K562 (cell line): Measurements from ENCODE around the gene CDH18.

ENCODE experiments used
- BHLHE40 ChIP-seq: IDR thresholded peaks from 2 replicates; pipeline ENCODE4 v1.6.1; 2011; ENCODE audit warnings: low read length, improper control_type of control experiment
- HLTF ChIP-seq: fragments of 450-650 bp; IDR thresholded peaks from 2 replicates; pipeline ENCODE4 v1.6.1; 2016
- POLR2AphosphoS5 ChIP-seq: IDR thresholded peaks from 2 replicates; pipeline ENCODE4 v1.6.1; 2011; ENCODE audit warnings: mild to moderate bottlenecking, low read depth, low read length, moderate library complexity; ENCODE audit not compliant: control insufficient read depth, insufficient read depth
- RERE ChIP-seq: sonication (generic); formaldehyde crosslinking; IDR thresholded peaks from 2 replicates; pipeline ENCODE4 v1.8.0; 2023; ENCODE audit warnings: missing genetic modification reagents, mild to moderate bottlenecking, borderline replicate concordance
- SP1 ChIP-seq: sonication (generic); formaldehyde crosslinking; IDR thresholded peaks from 2 replicates; pipeline ENCODE4 v1.8.1; 2022; ENCODE audit warnings: mild to moderate bottlenecking, missing genetic modification reagents
- SPI1 ChIP-seq: IDR thresholded peaks from 2 replicates; pipeline ENCODE4 v1.6.1; 2011; ENCODE audit warnings: low read depth, low read length, control low read depth, borderline replicate concordance

- TF ChIP-seq BHLHE40 (no peak), HLTF (no peak), SP1 (CRISPR knock-in tag) (no peak), POLR2AphosphoS5 (no peak), SPI1 (no peak), RERE (CRISPR knock-in tag) (no peak)
These were observed 268.9 kb downstream of the CDH18 start for GRCh38 chr5:19719109-19719508.
